Liver (tissue), 9 donors: ENCODE results near the gene MRGPRF. TPM values are rescaled to one million over a fixed set of nuclear protein-coding genes. Genes with fewer than 3 reads are reported as not detected.

Experiments used
- DNase-seq: peaks from one replicate; pipeline ENCODE4 v3.0.0-alpha.2; 2017; ENCODE audit warnings: low spot score
- H3K27ac ChIP-seq, 2 donors: one replicate each; pipeline ENCODE4 v1.7.0; 2013; ENCODE audit warnings: inconsistent platforms in 2 of 2, low read length in 2 of 2, control low read depth in 1 of 2, low read depth in 1 of 2, mild to moderate bottlenecking in 1 of 2
- H3K27me3 ChIP-seq, 4 donors: one replicate each; pipeline versions ENCODE4 v1.6.1 to v1.7.0; 2013; ENCODE audit warnings: low read length in 3 of 4, inconsistent platforms in 1 of 4, mild to moderate bottlenecking in 1 of 4, moderate library complexity in 1 of 4; ENCODE audit not compliant: control insufficient read depth in 4 of 4, insufficient read depth in 4 of 4
- H3K36me3 ChIP-seq, 4 donors: one replicate each; pipeline versions ENCODE4 v1.6.1 to v1.7.0; 2013; ENCODE audit warnings: low read length in 3 of 4, mild to moderate bottlenecking in 3 of 4, low read depth in 1 of 4, moderate library complexity in 1 of 4; ENCODE audit not compliant: control insufficient read depth in 4 of 4, insufficient read depth in 3 of 4
- H3K4me1 ChIP-seq, 4 donors: one replicate each; pipeline versions ENCODE4 v1.6.1 to v1.7.0; 2013; ENCODE audit warnings: low read length in 3 of 4, mild to moderate bottlenecking in 3 of 4, moderate library complexity in 1 of 4; ENCODE audit not compliant: control insufficient read depth in 4 of 4, insufficient read depth in 4 of 4
- H3K4me3 ChIP-seq, 3 donors: one replicate each; pipeline versions ENCODE4 v1.6.1 to v1.7.0; 2013; ENCODE audit warnings: low read length in 3 of 3, control low read depth in 1 of 3, low read depth in 1 of 3, mild to moderate bottlenecking in 1 of 3
- H3K9ac ChIP-seq, 2 donors: one replicate each; pipeline ENCODE4 v1.7.0; 2013; ENCODE audit warnings: low read length in 2 of 2, mild to moderate bottlenecking in 2 of 2, moderate library complexity in 2 of 2, control low read depth in 1 of 2, low read depth in 1 of 2
- H3K9me3 ChIP-seq, 4 donors: one replicate each; pipeline versions ENCODE4 v1.6.1 to v1.7.0; 2013; ENCODE audit warnings: low read length in 3 of 4; ENCODE audit not compliant: control insufficient read depth in 4 of 4
- ATF3 ChIP-seq: IDR thresholded peaks from 2 replicates; pipeline ENCODE4 v1.6.1; 2016; ENCODE audit warnings: antibody characterized with exemption
- CTCF ChIP-seq: fragments of 150-350 bp; IDR thresholded peaks from 2 replicates; pipeline ENCODE4 v1.5.1; 2017; ENCODE audit warnings: improper control_type of control experiment, low read depth, low read length; ENCODE audit not compliant: missing input control
- EGR1 ChIP-seq, 2 donors: IDR thresholded peaks; 2 replicates each; pipeline ENCODE4 v1.6.1; 2016 to 2018; ENCODE audit warnings: antibody characterized with exemption in 2 of 2, low read depth in 2 of 2
- FOXA1 ChIP-seq: IDR thresholded peaks from 2 replicates; pipeline ENCODE4 v1.6.1; 2016; ENCODE audit warnings: antibody characterized with exemption
- FOXA2 ChIP-seq: IDR thresholded peaks from 2 replicates; pipeline ENCODE4 v1.6.1; 2016; ENCODE audit warnings: antibody characterized with exemption
- GABPA ChIP-seq, 2 donors: IDR thresholded peaks in 1 of 2; conservative IDR thresholded peaks in 1 of 2; 2 replicates each; pipeline ENCODE4 v1.6.1; 2016; ENCODE audit warnings: antibody characterized with exemption in 2 of 2, mild to moderate bottlenecking in 1 of 2, moderate library complexity in 1 of 2
- HNF4A ChIP-seq, 2 donors: conservative IDR thresholded peaks; 2 replicates each; pipeline ENCODE4 v1.6.1; 2016; ENCODE audit warnings: antibody characterized with exemption in 2 of 2, mild to moderate bottlenecking in 2 of 2
- HNF4G ChIP-seq: IDR thresholded peaks from 2 replicates; pipeline ENCODE4 v1.6.1; 2016; ENCODE audit warnings: antibody characterized with exemption
- JUND ChIP-seq, 2 donors: IDR thresholded peaks; 2 replicates each; pipeline ENCODE4 v1.6.1; 2016; ENCODE audit warnings: antibody characterized with exemption in 2 of 2
- MAX ChIP-seq: IDR thresholded peaks from 2 replicates; pipeline ENCODE4 v1.6.1; 2016; ENCODE audit warnings: antibody characterized with exemption
- NR2F2 ChIP-seq: IDR thresholded peaks from 2 replicates; pipeline ENCODE4 v1.6.1; 2016; ENCODE audit warnings: antibody characterized with exemption
- RAD21 ChIP-seq, 2 donors: IDR thresholded peaks; 2 replicates each; pipeline ENCODE4 v1.6.1; 2016; ENCODE audit warnings: antibody characterized with exemption in 2 of 2, mild to moderate bottlenecking in 2 of 2
- REST ChIP-seq: IDR thresholded peaks from 2 replicates; pipeline ENCODE4 v1.6.1; 2016; ENCODE audit warnings: antibody characterized with exemption, mild to moderate bottlenecking
- RXRA ChIP-seq, 2 donors: IDR thresholded peaks; 2 replicates each; pipeline ENCODE4 v1.6.1; 2017 to 2018; ENCODE audit warnings: antibody characterized with exemption in 2 of 2, mild to moderate bottlenecking in 1 of 2
- SP1 ChIP-seq: IDR thresholded peaks from 2 replicates; pipeline ENCODE4 v1.6.1; 2018; ENCODE audit warnings: antibody characterized with exemption, mild to moderate bottlenecking
- TAF1 ChIP-seq: conservative IDR thresholded peaks from 2 replicates; pipeline ENCODE4 v1.6.1; 2016; ENCODE audit warnings: antibody characterized with exemption, mild to moderate bottlenecking
- YY1 ChIP-seq: IDR thresholded peaks from 2 replicates; pipeline ENCODE4 v1.6.1; 2016; ENCODE audit warnings: antibody characterized with exemption, mild to moderate bottlenecking
- ZBTB33 ChIP-seq: IDR thresholded peaks from 2 replicates; pipeline ENCODE4 v1.6.1; 2016; ENCODE audit warnings: antibody characterized with exemption
- WGBS: extraction: QIAGEN DNeasy Blood & Tissue Kit; methylation state at CpG from one replicate; pipeline ENCODE4 v1.1.7; 2013; 5-methylcytosine and 5-hydroxymethylcytosine counted together
- polyA plus RNA-seq, 2 donors: library from polyadenylated mRNA; stranded (reverse) in 1 of 2; unstranded in 1 of 2; fragments of 200-250 nt in 1 of 2; fragments of >200 nt in 1 of 2; fragmentation: Nextera tagmentation in 1 of 2; extraction: Ambion mirVana in 1 of 2; gene quantifications; one replicate each; pipeline versions ENCODE4 v1.2.1 to v1.2.3, GENCODE V29; 2013 to 2015
- total RNA-seq, 2 donors: library from RNA; depleted of rRNA; stranded (reverse); fragments of >200 nt; gene quantifications; one replicate each; pipeline ENCODE4 v1.2.3, GENCODE V29; 2014
- donor health status: healthy.
- donor health status: healthy.
- donor health status: healthy.
- donor health status: healthy.
- donor health status: healthy.

MRGPRF gene
- total and polyA plus RNA-seq, 4 donors, result 1.1 to 4.8 (median 2.5) TPM

- H3K36me3 ChIP-seq, result no peaks in the 10 kb centered on the region
- peaks cover 0 to 3% (median 0%) of the 10 kb centered on the region in 4 donors for H3K4me1 ChIP-seq
- TF ChIP-seq YY1 (no peak), TAF1 (no peak), HNF4G (no peak), HNF4A (conservative IDR thresholded peaks at IDR 0.05) (no peak), CTCF (no peak), MAX (no peak), FOXA2 (no peak), NR2F2 (no peak)
- 99% methylated on average over 1 of the region's 1 CpG for WGBS
- H3K27me3 ChIP-seq, result no peaks in the 10 kb centered on the region
- DNase-seq, result no peak
- H3K27ac ChIP-seq, result no peak overlapping the region
- no peak overlapping the region for H3K9ac ChIP-seq
- no peaks in the 10 kb centered on the region for H3K9me3 ChIP-seq
- no peak overlapping the region for H3K4me3 ChIP-seq
Measured at GRCh38 chr11:69039501-69039900, 26.5 kb upstream of the MRGPRF start.

- H3K4me3 ChIP-seq, result no peak overlapping the region
- 90% methylated on average over 8 of the region's 8 CpGs for WGBS
- DNase-seq, result no peak
- no peaks in the 10 kb centered on the region for H3K9me3 ChIP-seq
- TF ChIP-seq CTCF (no peak), SP1 (no peak), REST (no peak), RAD21 (IDR thresholded peaks at IDR 0.05) (no peak), MAX (no peak), NR2F2 (no peak), FOXA2 (no peak), RXRA (IDR thresholded peaks at IDR 0.05) (no peak), ZBTB33 (no peak), FOXA1 (no peak), GABPA (IDR thresholded peaks at IDR 0.05 in 1 of 2, conservative IDR thresholded peaks at IDR 0.05 in 1 of 2) (no peak), HNF4G (no peak), TAF1 (no peak), YY1 (no peak), EGR1 (IDR thresholded peaks at IDR 0.05; ENCODE audit: low read depth in 2 of 2) (no peak), ATF3 (no peak), HNF4A (conservative IDR thresholded peaks at IDR 0.05) (no peak), JUND (IDR thresholded peaks at IDR 0.05) (no peak)
- H3K27ac ChIP-seq, result no peak overlapping the region
- no peak overlapping the region for H3K9ac ChIP-seq
- no peaks in the 10 kb centered on the region for H3K27me3 ChIP-seq
- H3K36me3 ChIP-seq, result no peaks in the 10 kb centered on the region
- no peaks in the 10 kb centered on the region for H3K4me1 ChIP-seq
Measured at GRCh38 chr11:69037544-69037943, 24.5 kb upstream of the MRGPRF start.
